SK-N-SH (cell line): Measurements from ENCODE around the gene PRM1. TPM values are rescaled to one million over a fixed set of nuclear protein-coding genes. Genes with fewer than 3 reads are reported as not detected.

Source experiments
- CTCF ChIA-PET: fragments of 300-600, 350-600 bp; formaldehyde crosslinking; extraction: SDS; loops from one replicate; lab custom pipeline; 2021; lab: Yijun Ruan, JAX
- POLR2A ChIA-PET: fragments of 350-600 bp; sonication (Branson Sonifier 250); formaldehyde crosslinking; extraction: SDS; loops from one replicate; lab custom pipeline; 2020; ENCODE audit warnings: antibody characterized with exemption, inconsistent platforms; lab: Yijun Ruan, JAX
- DNase-seq: peaks from one replicate; pipeline ENCODE4 v3.0.0; 2012
- H2AFZ ChIP-seq: fragments of 200-600 bp; sonication (generic); 2 replicates; pipeline ENCODE4 v1.8.1; 2016; ENCODE audit warnings: antibody characterized with exemption, mild to moderate bottlenecking, low read depth
- H3F3A ChIP-seq: fragments of 200-600 bp; sonication (generic); replicated peaks from 2 replicates; pipeline ENCODE3; 2016; ENCODE audit warnings: antibody characterized with exemption, mild to moderate bottlenecking; ENCODE audit not compliant: insufficient read depth
- H3K27ac ChIP-seq, 2 experiments: fragments of 200-500 bp in 1 of 2; fragments of 200-600 bp in 1 of 2; sonication (Bioruptor generic) in 1 of 2; sonication (generic), shearing (Covaris generic) in 1 of 2; 2 replicates each; pipeline versions ENCODE4 v1.5.1 to v1.6.1; 2014 to 2016; ENCODE audit warnings: low read depth in 2 of 2, inconsistent platforms in 1 of 2, low read length in 1 of 2, mild to moderate bottlenecking in 1 of 2, mixed read lengths in 1 of 2
- H3K27me3 ChIP-seq: fragments of 200-600 bp; sonication (generic), shearing (Covaris generic); 2 replicates; pipeline ENCODE4 v1.6.1; 2016; ENCODE audit warnings: mixed run types; ENCODE audit not compliant: insufficient read depth
- H3K36me3 ChIP-seq, 2 experiments: fragments of 200-500 bp in 1 of 2; fragments of 200-600 bp in 1 of 2; sonication (Bioruptor generic) in 1 of 2; sonication (generic) in 1 of 2; replicated peaks in 1 of 2; 2 replicates each; pipeline versions ENCODE3 to v1.5.1; 2014 to 2016; ENCODE audit warnings: low read length in 1 of 2, mild to moderate bottlenecking in 1 of 2; ENCODE audit not compliant: insufficient read depth in 2 of 2, control insufficient read depth in 1 of 2
- H3K4me1 ChIP-seq, 2 experiments: fragments of 200-500 bp in 1 of 2; fragments of 200-600 bp in 1 of 2; sonication (Bioruptor generic) in 1 of 2; sonication (generic), shearing (Covaris generic) in 1 of 2; 2 replicates each; pipeline versions ENCODE4 v1.5.1 to v1.6.1; 2014 to 2016; ENCODE audit warnings: low read depth in 1 of 2, low read length in 1 of 2, mixed run types in 1 of 2; ENCODE audit not compliant: insufficient read depth in 2 of 2, control insufficient read depth in 1 of 2
- H3K4me2 ChIP-seq: fragments of 200-600 bp; sonication (generic), shearing (Covaris generic); 2 replicates; pipeline ENCODE4 v1.6.1; 2017; ENCODE audit warnings: mixed run types
- H3K4me3 ChIP-seq, 2 experiments: fragments of 200-500 bp in 1 of 2; fragments of 200-600 bp in 1 of 2; sonication (Bioruptor generic) in 1 of 2; sonication (generic), shearing (Covaris generic) in 1 of 2; 2 replicates each; pipeline versions ENCODE4 v1.5.1 to v1.8.1; 2014 to 2016; ENCODE audit warnings: low read depth in 2 of 2, inconsistent platforms in 1 of 2, low read length in 1 of 2, mild to moderate bottlenecking in 1 of 2, mixed read lengths in 1 of 2, moderate library complexity in 1 of 2
- H3K79me2 ChIP-seq: fragments of 200-600 bp; sonication (generic); 2 replicates; pipeline ENCODE4 v1.8.1; 2017; ENCODE audit warnings: mild to moderate bottlenecking; ENCODE audit not compliant: insufficient read depth
- H3K9ac ChIP-seq: fragments of 200-600 bp; sonication (generic); 2 replicates; pipeline ENCODE4 v1.6.1; 2017; ENCODE audit warnings: mixed run types
- H3K9me2 ChIP-seq: fragments of 200-600 bp; sonication (generic); 2 replicates; pipeline ENCODE4 v1.6.1; 2017; ENCODE audit warnings: mixed run types
- H3K9me3 ChIP-seq: fragments of 200-600 bp; sonication (generic); 2 replicates; pipeline ENCODE4 v1.6.1; 2017; ENCODE audit warnings: mixed run types, mild to moderate bottlenecking, moderate library complexity
- H4K20me1 ChIP-seq: fragments of 200-600 bp; sonication (generic); 2 replicates; pipeline ENCODE4 v1.6.1; 2017; ENCODE audit warnings: mild to moderate bottlenecking, mixed run types; ENCODE audit not compliant: insufficient read depth
- CHD2 ChIP-seq: fragments of 150-350 bp; IDR thresholded peaks from 2 replicates; pipeline ENCODE4 v1.6.1; 2018; ENCODE audit warnings: low read length; ENCODE audit not compliant: partially characterized antibody
- ELF1 ChIP-seq: IDR thresholded peaks from 2 replicates; pipeline ENCODE4 v1.4.0; 2012
- EP300 ChIP-seq, 2 experiments: IDR thresholded peaks; 2 replicates each; pipeline versions ENCODE4 v1.4.0 to v1.6.1; 2012; ENCODE audit warnings: borderline replicate concordance in 1 of 2, low read depth in 1 of 2, low read length in 1 of 2
- FOXJ3 ChIP-seq: sonication (generic); formaldehyde crosslinking; IDR thresholded peaks from 2 replicates; pipeline ENCODE4 v1.5.1; 2020; ENCODE audit warnings: mild to moderate bottlenecking, missing genetic modification reagents
- GATA2 ChIP-seq: sonication (generic); formaldehyde crosslinking; IDR thresholded peaks from 2 replicates; pipeline ENCODE4 v1.5.0; 2020; ENCODE audit warnings: mild to moderate bottlenecking, missing genetic modification reagents
- MXI1 ChIP-seq: IDR thresholded peaks from 2 replicates; pipeline ENCODE4 v1.6.1; 2012; ENCODE audit warnings: mild to moderate bottlenecking, low read depth, low read length, improper control_type of control experiment
- NFIC ChIP-seq: IDR thresholded peaks from 2 replicates; pipeline ENCODE4 v1.4.0; 2012; ENCODE audit warnings: borderline replicate concordance
- RAD21 ChIP-seq: IDR thresholded peaks from 2 replicates; pipeline ENCODE4 v1.6.1; 2012; ENCODE audit warnings: mild to moderate bottlenecking, low read length
- RCOR1 ChIP-seq: fragments of 150-350 bp; IDR thresholded peaks from 2 replicates; pipeline ENCODE4 v1.6.1; 2017; ENCODE audit warnings: antibody characterized with exemption, low read length
- SMC3 ChIP-seq: IDR thresholded peaks from 2 replicates; pipeline ENCODE4 v1.6.1; 2012; ENCODE audit warnings: low read depth, low read length, improper control_type of control experiment
- TCF12 ChIP-seq: IDR thresholded peaks from 2 replicates; pipeline ENCODE4 v1.4.0; 2012
- USF1 ChIP-seq: IDR thresholded peaks from 2 replicates; pipeline ENCODE4 v1.4.0; 2012; ENCODE audit warnings: low read depth, borderline replicate concordance
- YY1 ChIP-seq: IDR thresholded peaks from 2 replicates; pipeline ENCODE4 v1.4.0; 2012; ENCODE audit warnings: low read depth, mild to moderate bottlenecking
- WGBS: methylation state at CpG from one replicate; pipeline ENCODE4 v1.1.6; 2017; ENCODE audit warnings: low lambda C conversion rate; 5-methylcytosine and 5-hydroxymethylcytosine counted together
- polyA plus RNA-seq, 3 experiments: library from polyadenylated mRNA; depleted of rRNA; stranded (reverse); fragments of >200 nt; gene quantifications; 2 replicates each; pipeline ENCODE4 v1.2.3, GENCODE V29; 2012
- TF ChIP-seq, protein P1 (sequence below): IDR thresholded peaks from 2 replicates; pipeline ENCODE4 v1.4.0; 2012; ENCODE audit warnings: low read depth
- TF ChIP-seq, protein P2 (sequence below): fragments of 150-350 bp; IDR thresholded peaks from 2 replicates; pipeline ENCODE4 v1.6.1; 2017; ENCODE audit warnings: antibody characterized with exemption, low read length, low read depth, borderline replicate concordance
- TF ChIP-seq, protein P3 (sequence below): IDR thresholded peaks from 2 replicates; pipeline ENCODE4 v1.4.0; 2012; ENCODE audit warnings: low read depth, borderline replicate concordance

The PRM1 gene
- polyA plus RNA-seq, 1 of the 3 experiments (the other 2 are of a cell fraction) = not detected

- Histone ChIP-seq H3K27ac (peak overlapping the region in 1 of 2 experiments; percentile 86; a peak in 2 of 4 replicates), H2AFZ (peak overlapping the region; percentile 59; the same call in 1 of the 2 replicates), H3F3A (peaks cover 3% of the 10 kb centered on the region), H3K9me3 (no peaks in the 10 kb centered on the region), H3K4me3 (0 out of 4 replicates have a peak overlapping the region, but pooled peaks of 1 of the 2 experiments have one; percentile 13), H3K27me3 (no peaks in the 10 kb centered on the region), H3K9me2 (no peaks in the 10 kb centered on the region), H4K20me1 (no peaks in the 10 kb centered on the region), H3K36me3 (no peaks in the 10 kb centered on the region), H3K4me2 (peak overlapping the region; percentile 34), H3K9ac (no peak overlapping the region), H3K79me2 (no peaks in the 10 kb centered on the region), H3K4me1 (peaks cover 0 to 16% of the 10 kb centered on the region in 2 experiments; a peak in 2 of 4 replicates)
- 0 out of 2 replicates have a peak, but pooled peaks have one; percentile 14 for TF ChIP-seq NFIC
- no peak for TF ChIP-seq RCOR1
- TF ChIP-seq, protein P1, sequence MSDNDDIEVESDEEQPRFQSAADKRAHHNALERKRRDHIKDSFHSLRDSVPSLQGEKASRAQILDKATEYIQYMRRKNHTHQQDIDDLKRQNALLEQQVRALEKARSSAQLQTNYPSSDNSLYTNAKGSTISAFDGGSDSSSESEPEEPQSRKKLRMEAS = peak; percentile 68
- TF ChIP-seq USF1 = peak; percentile 70; the same call in 1 of the 2 replicates
- TF ChIP-seq SMC3 = peak; percentile 47
- TF ChIP-seq GATA2 (CRISPR knock-in tag) = peak; percentile 11; the same call in 1 of the 2 replicates
- peak in 1 of 2 experiments; percentile 45; a peak in 1 of 4 replicates for TF ChIP-seq EP300 (IDR thresholded peaks at IDR 0.05; ENCODE audit: borderline replicate concordance in 1 of 2, low read depth in 1 of 2, low read length in 1 of 2)
- 0 out of 2 replicates have a peak, but pooled peaks have one; percentile 56 for TF ChIP-seq FOXJ3
- peak; percentile 85 for TF ChIP-seq CHD2
- TF ChIP-seq, protein P2, sequence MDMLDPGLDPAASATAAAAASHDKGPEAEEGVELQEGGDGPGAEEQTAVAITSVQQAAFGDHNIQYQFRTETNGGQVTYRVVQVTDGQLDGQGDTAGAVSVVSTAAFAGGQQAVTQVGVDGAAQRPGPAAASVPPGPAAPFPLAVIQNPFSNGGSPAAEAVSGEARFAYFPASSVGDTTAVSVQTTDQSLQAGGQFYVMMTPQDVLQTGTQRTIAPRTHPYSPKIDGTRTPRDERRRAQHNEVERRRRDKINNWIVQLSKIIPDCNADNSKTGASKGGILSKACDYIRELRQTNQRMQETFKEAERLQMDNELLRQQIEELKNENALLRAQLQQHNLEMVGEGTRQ = peak; percentile 70
- TF ChIP-seq ELF1 = no peak
- TF ChIP-seq YY1 = no peak
- TF ChIP-seq, protein P3, sequence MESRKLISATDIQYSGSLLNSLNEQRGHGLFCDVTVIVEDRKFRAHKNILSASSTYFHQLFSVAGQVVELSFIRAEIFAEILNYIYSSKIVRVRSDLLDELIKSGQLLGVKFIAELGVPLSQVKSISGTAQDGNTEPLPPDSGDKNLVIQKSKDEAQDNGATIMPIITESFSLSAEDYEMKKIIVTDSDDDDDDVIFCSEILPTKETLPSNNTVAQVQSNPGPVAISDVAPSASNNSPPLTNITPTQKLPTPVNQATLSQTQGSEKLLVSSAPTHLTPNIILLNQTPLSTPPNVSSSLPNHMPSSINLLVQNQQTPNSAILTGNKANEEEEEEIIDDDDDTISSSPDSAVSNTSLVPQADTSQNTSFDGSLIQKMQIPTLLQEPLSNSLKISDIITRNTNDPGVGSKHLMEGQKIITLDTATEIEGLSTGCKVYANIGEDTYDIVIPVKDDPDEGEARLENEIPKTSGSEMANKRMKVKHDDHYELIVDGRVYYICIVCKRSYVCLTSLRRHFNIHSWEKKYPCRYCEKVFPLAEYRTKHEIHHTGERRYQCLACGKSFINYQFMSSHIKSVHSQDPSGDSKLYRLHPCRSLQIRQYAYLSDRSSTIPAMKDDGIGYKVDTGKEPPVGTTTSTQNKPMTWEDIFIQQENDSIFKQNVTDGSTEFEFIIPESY = no peak
- TF ChIP-seq TCF12 = peak; percentile 80
- TF ChIP-seq RAD21 = peak; percentile 50
- peak; percentile 93 for TF ChIP-seq MXI1
- peak; percentile 87 for DNase-seq
- CTCF ChIA-PET = interaction anchor here (0.6 to 2.8 kb wide), 17 partner anchors 11 to 347 kb away, joined by 3 to 23 read pairs (median 4); partner anchors contain the start of genes PRM2 and SOCS1
- POLR2A ChIA-PET = interaction anchor here (0.7 to 1.3 kb wide), 3 partner anchors 21 to 334 kb away, joined by 3 read pairs; no protein-coding TSS in a partner anchor
- WGBS = 20% methylated on average over 13 of the region's 19 CpGs
Observed at GRCh38 chr16:11297492-11298142, 16.5 kb upstream of the PRM1 start.
